Middle frontal gyrus (tissue), 1 donor: ENCODE data around the gene LMLN.
"Not testable (repeated sequence)": the region's sequence is repeated elsewhere in the genome, so short reads cannot be mapped to it uniquely, and the experiment has no call there.

Experiments used
- DNase-seq: peaks from one replicate; pipeline ENCODE4 v3.0.0-alpha.2; 2015; ENCODE audit warnings: low spot score; ENCODE audit errors: extremely low spot score

The LMLN gene

DNA sequence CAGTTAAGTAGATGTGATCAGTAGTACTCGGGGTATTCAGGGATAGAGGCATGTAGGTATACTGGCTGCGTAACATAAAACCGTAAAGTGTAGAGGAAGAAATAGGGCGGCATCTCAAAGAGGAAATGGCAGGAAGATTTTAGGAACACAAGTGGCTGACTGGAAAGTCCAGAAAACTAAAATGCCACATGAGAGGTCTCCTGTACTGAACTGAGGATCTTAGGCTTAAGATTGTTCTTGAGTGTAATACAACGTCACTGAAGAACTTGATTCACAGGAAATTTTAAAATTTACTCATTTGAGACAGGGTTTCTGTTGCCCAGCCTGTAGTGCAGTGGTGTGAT lies 2.3 kb upstream of the LMLN start:
- no peak for DNase-seq

DNA sequence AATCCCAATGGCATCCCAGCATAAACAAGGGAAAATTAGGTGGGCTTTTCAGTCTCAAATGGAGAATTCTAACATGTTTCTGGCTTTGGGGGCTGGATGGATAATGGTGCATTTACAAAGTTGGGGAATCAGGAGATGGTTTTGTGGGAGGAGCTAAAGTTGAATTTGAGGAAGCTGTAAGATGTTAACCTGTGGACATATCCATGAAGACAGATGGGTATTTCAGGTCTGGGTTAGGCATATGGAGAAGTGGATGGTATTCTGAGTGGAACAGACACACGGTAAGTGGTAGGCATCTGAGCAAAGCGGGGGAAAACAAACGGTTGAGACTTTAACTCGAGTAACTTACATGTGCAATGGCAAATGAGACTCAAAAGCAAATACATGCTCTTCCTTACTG lies 1.7 kb upstream of the LMLN start:
- DNase-seq = no peak

DNA sequence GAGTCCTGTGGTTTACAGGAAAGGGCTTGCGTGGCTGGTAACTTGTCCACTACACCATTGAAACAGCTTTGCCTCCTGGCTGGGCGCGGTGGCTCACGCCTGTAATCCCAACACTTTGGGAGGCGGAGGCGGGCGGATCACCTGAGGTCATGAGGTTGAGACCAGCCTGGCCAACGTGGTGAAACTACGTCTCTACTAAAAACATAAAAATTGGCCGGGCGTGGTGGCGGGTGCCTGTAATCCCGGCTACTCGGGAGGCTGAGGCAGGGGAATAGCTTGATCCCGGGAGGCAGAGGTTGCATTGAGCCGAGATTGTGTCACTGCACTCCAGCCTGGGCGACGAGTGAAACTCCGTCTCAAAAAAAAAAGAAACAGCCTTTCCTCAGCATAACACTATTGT lies 1.2 kb upstream of the LMLN start:
- not testable (repeated sequence) for DNase-seq

DNA sequence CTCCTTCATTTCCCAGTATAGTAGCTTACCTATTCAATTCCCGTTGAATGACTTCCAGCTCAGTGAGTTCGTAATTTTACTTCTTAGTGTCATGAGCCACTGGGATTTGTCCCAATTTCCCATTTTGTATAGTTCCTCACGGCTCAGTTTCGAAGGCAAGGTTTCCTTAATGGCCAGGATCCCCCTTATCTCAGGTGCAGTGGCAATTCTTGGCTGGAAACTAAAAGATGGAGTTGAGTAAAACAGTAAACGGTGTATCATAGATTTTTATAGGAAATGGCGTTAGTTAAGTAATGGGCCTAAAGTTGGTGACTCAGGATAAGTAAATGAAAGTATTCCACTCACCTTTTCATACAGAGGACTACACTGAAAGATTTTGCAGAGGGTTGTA lies 522 bp upstream of the LMLN start:
- no peak for DNase-seq

DNA sequence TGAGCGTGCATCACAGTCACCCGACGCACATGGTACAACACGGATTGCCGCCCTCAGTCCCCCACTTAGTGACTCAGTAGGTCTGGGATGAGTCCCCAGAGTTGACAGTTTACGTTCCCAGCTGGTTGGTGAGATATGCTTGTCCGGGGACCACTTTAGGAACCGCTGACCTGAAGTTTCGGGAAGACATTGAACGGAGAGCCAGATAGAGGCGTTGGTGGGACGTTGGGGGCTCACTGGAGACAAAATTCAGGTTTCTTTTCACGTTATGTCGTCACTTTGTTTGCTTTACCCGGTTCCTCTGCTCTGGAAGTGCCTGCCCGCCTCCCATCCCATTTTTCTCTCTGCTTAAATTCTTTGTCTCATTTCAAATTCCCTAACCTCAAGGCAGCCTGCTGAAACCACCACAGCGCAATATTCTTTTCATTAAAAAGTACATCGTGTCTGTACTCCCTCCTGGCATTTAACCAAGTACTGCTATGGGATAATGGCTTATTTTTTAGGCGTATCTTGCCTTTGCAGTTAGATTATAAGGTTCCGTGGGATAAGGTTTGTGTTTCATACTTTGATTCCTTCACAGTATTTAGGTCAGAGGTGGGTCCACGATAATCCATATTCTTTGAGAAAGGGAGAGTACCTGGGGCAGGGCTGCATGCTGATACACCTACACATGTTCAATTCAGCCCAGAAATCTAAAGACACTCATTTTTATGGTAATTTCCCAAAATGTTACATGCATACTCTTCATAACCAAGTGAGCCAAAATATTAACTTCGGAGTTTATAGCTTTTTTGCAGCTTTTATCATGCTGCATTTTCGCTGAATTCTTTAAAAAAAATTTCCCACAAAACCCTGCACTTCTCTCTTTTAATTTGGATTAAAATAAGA lies 921 bp downstream of the LMLN start:
- DNase-seq = no peak

DNA sequence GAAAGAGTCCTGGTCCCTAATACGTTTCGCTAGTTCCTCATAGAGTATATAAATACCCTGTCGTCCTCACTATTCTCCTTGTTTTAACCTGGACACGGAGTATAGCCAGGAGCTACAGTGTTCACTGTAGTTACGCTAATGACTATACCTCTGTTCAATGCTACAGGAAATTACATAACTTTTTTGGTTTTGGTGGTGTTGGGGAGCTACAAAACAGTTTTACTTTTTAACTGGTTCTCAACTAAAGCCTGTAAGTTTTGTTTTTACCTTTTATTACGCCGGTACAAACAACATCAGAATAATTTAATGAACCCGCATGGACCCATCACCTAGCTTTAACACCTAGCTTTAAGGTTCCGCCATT lies 1.5 kb downstream of the LMLN start:
- DNase-seq = no peak

DNA sequence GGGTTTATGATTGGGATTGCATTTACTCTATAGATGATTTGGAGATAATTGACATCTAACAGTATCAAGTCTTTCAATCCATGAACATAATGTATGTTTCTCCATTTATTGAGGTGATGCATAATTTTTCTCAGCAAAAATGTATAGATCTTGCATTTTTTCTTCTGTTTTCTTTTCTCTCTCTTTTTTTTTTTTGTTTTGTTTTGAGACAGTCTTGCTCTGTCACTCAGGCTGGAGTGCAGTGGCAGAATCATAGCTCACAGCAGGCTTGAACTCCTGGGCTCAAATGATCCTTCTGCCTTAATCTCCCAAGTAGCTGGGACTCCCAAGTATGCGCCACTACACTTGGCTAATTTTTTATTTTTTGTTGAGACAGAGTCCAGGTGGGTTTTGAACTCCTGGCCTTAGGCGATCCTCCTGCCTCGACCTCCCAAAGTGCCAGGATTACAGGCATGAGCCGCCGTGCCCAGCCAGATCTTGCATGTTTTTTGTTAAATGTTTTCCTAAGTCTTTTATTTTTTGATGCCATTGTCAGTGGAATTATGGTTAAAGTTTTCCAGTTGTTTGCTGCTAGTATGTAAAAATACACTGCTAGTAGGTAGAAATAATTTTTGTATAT lies 3.1 kb downstream of the LMLN start:
- DNase-seq = no peak

DNA sequence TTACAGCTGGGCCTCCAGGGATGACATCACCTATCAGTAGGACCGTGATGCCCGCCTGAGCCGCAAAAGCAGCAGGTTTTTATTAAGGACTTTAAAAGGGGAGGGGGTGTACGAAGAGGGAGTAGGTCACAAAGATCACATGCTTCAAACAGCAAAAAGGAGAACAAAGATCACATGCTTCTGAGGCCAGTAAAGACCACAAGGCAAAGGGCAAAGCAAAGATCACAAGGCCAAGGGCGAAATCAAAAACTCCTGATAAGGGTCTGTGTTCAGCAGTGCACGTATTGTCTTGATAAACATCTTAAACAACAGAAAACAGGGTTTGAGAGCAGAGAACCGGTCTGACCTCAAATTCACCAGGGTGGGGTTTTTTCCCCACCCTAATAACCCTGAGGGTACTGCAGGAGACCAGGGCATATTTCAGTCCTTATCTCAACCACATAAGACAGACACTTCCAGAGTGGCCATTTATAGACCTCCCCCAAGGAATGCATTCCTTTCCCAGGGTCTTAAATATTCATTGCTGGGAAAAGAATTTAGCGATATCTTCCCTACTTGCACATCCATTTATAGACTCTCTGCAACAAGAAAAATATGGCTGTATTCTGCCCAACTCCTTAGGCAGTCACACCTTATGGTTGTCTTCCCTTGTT lies 7.4 kb downstream of the LMLN start:
- not testable (repeated sequence) for DNase-seq

DNA sequence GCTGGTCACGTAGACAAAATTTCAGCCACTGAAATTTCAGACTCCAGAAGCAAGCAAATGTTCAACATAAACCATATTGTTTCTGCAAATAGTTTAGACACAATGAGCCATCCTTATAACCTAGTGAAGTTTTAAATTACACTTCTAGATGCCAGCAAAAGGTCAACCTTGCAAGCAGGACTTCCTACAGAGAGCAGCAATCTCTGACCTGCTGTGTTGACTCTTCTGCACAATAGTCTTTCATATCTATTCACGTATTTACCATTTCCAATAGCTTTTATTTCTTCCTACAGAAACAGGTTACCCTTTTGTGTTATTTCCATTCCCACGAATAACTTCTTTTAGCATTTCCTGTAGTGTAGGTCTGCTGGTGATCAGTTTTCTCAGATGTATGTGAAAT lies 10.6 kb downstream of the LMLN start:
- no peak for DNase-seq

DNA sequence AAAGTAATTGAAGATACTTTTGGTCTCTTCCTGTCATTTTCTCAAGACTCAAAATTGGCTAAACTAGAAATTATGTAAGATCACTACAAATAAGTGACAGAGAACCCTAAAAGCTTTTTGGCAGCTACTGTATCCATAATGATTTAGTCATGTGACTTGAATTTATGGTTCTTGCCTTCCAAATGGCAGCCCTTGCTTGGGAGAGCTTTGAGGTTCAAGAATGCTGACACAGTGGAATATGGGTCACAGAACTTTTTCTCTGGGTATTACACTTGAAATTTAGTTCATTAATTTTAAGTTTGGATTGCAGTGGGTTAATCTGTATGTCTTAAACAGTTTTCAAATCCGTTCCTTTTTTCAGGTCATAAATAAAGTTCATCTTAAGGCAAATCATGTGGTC lies 14.0 kb downstream of the LMLN start:
- no peak for DNase-seq

DNA sequence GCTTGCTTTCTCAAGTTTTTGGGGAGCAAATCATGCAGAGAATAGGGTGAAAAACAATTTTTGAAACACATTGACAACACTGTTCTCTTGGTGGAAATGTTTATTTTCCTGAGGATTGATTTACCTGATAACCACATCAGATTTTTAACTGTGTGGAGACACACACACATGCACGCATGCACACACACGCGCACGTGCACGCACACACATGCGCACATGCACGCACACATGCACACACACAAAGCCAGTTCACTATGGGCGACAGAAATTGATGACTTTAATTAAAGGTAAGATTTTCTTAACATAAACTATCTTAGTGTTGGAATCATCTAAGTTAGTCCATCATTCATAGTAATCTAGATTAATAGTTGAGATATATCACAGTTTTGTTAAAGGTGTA lies 15.3 kb downstream of the LMLN start:
- DNase-seq = no peak

DNA sequence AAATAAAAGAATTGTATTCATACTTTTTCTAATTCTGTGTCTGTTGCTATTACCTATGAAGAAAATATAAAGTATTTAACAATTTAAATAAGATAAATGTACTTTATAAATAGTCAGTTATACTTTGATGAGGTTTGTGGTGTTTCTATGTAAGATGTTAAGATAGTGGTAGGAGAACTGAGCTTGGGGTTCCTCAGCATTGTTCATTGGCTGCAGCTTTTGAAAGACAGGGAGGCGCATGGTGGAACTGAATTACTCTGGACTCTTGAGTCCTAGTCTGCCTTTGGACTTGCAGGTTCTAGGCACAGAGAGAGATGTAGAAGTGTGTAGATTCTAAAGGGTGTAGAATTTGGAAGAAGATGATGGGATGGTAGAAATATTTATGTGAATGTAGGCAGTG lies 23.1 kb downstream of the LMLN start:
- DNase-seq = no peak

DNA sequence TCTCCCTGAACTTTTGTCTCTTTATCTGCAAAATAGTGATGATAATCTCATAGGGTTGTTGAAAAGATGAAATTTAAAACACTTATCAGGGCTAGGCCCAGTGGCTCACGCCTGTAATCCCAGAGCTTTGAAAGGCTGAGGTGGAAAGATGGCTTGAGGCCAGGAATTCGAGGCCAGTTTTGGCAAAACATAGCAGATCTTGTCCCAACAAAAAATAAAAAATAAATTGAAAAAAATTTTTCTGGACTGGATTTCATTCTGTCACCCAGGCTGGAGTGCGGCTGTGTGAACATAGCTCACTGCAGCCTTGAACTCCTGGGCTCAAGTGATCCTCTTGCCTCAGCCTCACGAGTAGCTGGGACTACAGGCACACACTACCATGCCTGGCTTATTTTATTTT lies 29.6 kb downstream of the LMLN start:
- no peak for DNase-seq

DNA sequence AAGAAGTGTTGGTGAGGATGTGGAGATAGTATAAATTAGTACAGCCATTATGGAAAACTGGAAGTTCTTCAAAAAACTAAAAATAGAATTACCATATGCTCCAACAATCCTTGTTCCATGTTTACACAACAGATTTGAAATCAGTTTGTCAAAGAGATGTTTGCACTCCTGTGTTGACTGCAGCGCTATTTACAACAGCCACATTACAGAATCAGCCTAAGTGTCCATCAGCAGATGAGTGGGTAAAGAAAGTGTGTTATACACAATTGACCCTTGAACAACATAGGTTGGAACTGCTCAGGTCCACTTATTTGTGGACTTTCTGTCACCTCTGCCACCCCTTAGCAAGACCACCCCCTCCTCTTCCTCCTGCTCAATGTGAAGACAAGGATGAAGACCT lies 34.7 kb downstream of the LMLN start:
- DNase-seq = no peak

DNA sequence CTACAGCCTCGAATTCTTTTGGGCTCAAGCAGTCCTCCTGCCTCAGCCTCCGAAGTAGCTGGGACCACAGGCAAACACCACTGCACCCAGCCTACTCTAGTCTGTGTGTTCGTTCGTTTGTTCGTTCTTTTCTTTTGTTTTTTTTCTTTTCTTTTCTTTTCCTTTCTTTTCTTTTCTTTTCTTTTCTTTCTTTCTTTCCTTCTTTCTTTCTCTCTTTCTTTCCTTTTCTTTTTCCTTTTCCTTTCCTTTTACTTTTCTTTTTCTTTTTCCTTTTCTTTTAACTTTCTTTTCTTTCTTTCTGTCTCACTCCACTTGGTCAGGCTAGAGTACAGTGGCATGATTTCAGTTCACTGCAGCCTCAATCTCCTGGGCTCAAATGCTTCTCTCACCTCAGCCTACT lies 36.8 kb downstream of the LMLN start:
- no peak for DNase-seq

DNA sequence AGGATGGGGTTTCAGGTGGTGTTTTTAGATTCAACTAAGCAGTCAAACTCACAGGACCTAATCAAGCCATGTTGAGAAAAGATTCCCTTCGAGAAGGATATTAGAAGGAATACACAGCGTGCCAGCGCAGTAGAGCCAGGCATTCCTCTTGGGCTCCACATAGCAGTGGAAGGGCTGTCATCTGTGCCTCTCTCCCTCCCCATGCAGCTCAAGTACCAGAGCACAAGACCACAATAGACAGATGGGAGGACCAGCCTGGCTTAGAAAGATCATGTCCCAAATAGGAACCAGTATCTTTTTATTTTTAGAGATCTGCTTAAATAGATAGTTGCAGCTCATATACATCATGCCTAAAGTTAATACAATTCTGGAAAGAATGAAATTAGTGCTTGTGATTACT lies 37.9 kb downstream of the LMLN start:
- no peak for DNase-seq

DNA sequence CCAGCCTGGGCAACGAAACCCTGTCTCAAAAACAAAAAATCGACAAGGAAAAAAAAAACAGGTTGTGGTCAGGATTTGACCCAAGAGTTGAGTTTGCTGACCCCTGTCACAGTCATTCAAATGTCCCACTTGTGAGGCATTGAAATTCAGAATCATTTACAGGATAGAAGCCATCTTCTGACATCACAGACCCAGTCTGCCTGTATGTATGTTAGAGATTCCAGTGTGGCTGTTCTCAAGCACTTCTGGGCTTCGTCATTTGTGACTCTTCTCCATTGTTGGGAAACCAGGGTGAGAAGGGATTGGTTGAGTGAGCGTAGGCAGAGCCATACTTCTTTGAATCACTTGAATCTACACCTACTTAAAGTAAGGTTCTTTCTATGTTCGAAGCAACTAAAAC lies 57.1 kb downstream of the LMLN start:
- DNase-seq = no peak

DNA sequence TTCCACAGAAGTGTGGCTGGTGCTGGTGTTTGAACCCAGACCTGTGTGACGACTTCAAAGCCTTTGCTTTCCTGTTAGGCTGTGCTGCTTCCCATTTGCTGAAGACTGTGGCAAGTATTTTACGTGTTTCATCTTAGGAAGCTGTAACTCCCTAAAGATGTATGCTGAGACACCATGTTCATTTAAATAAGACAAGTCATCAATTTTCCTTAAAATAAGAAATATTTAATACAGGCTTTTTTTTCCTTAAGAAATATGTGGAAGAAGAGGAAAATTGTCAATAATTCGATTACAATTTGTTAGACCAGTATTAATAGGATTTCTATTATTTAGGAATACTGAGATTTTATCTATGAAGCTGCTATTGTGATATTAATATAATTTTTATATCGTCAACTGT lies 58.4 kb downstream of the LMLN start:
- DNase-seq = no peak

DNA sequence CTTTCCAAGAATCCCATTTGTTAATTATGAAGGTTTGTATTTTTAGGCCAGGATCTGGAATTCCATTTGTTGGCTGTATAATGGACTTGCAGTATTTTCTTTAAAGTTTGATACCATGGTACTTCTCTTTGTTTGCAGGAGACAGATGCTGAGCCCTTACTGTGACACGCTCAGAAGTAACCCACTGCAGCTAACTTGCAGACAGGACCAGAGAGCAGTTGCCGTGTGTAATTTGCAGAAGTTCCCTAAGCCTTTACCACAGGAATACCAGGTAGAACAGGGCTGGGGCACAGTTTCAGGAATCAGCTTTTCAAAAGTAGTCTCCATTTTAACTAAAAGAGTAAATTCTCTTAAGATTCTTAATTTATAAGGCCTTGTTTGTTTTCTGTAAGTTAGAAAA lies 59.1 kb downstream of the LMLN start:
- no peak for DNase-seq

DNA sequence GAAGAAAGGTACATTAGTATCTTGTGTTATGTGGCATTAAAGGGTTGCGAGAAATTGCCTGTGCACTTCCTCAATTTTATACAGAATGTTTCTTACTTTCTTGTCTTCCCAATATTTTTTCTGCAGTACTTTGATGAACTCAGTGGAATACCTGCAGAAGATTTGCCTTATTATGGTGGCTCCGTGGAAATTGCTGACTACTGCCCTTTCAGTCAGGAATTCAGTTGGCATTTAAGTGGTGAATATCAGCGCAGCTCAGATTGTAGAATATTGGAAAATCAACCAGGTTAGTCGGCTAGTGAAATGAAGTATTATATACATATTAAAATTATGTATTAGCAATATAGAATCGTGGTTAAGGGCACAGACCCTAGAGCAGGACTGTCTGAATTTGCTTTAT lies 61.3 kb downstream of the LMLN start:
- DNase-seq = no peak

DNA sequence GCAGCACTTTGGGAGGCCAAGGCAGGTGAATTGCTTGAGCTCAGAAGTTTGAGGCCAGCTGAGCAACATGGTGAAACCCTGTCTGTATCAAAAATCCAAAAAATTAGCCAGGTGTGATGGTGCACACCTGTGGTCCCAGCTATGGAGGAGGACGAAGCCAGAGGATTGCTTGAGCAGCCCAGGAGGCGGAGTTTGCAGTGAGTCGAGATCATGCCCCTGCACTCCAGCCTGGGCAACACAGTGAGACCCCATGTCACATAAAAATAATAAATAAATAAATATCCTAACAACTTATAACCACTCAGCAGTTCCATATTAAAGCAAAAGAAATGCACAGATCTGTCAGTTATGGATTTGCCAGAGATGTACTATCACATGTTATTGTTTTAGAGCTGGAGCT lies 62.6 kb downstream of the LMLN start:
- DNase-seq = no peak

DNA sequence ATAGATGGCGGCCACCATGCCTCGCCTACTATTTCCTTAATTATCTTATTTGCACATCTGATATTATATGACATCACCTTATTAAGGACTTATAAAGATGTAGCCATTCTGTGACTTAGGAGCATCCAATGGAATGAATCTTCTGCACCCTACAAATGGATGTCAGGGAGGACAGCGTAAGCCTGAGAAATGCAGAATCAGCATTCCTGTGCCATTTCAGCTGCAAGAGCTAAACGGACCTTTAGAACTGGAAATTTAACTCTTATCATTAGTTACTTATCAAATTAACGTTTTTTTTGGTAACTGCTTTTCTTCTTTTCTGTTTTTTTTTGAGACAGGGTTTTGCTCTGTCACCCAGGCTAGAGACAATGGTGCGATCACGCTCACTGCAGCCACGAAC lies 65.6 kb downstream of the LMLN start:
- DNase-seq = no peak

DNA sequence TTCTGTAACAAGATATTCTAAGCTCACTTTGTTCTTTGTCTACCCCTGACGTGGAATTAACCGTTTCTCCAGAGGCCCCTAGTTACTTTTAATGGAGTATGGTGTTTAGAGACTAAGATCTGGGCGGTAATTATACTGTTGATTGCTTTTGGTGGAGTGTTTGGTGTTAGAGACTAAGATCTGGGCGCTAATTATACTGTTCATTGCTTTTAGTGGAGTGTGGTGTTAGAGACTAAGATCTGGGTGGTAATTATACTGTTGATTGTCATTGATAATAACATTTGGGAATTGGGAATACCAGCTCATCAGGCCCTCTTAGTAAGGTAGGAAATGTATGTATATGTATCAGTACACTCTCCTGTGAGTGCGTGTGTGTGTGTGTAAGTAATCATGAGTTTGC lies 66.6 kb downstream of the LMLN start:
- DNase-seq = no peak
